Inflammatory macrophage treated with lipopolysaccharide for 4 hours (primary cell): ENCODE results near the gene CHD6.

Experiments used
- DNase-seq: peaks from one replicate; pipeline ENCODE4 v3.0.0-alpha.2; 2020

CHD6 gene

DNA sequence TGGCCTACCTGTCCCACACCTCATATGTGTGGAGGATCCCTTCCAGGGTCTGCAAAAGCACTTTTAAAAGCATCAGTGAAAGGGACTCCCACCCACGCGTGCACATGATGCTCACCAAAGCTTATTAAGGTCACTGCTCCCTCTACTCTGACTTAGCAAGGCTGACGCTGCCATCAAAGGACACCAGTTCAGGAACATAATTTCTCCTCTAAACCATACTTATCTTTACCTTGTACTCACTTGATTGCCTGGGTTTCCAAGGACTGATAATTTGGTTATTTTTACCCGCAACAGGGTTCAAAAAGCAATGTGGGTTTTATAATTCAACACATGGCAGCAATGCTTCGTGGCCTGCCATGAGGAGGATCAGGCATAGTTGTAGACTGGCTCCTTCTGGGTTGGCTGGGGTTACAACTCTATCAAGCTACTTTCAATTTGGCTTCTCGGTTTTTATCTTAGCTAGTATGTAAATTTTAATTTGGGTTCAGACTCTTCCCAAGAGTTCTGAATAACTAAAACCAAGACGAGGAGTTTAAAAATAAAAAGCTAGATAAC, 199.4 kb downstream of the CHD6 start:
- DNase-seq = no peak

DNA sequence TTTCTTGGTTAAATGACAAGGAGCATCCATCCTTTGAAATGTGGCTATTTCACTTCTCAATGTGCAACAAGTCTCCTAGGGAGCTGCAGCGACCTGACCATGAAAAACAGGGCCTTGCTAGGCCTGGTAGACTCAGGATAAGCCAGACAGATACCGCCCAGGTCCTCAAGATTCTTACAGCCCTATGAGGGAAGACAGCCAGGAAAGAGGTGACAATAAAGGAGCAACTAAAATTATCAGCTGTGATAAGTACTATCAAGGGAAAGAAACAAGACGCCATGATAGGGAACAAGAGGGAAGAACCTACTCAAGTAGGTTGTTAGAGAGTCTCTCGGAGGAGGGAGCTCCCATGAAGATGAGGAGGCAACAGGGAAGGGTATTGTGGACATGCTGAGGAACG, 200.1 kb downstream of the CHD6 start:
- no peak for DNase-seq

- DNase-seq = no peak
These were observed 203.0 kb downstream of the CHD6 start for GRCh38 chr20:41415191-41415590.

- no peak for DNase-seq
These were observed 205.0 kb downstream of the CHD6 start for GRCh38 chr20:41413169-41413568.

- no peak for DNase-seq
These were observed 205.7 kb downstream of the CHD6 start for GRCh38 chr20:41412324-41413120.

DNA sequence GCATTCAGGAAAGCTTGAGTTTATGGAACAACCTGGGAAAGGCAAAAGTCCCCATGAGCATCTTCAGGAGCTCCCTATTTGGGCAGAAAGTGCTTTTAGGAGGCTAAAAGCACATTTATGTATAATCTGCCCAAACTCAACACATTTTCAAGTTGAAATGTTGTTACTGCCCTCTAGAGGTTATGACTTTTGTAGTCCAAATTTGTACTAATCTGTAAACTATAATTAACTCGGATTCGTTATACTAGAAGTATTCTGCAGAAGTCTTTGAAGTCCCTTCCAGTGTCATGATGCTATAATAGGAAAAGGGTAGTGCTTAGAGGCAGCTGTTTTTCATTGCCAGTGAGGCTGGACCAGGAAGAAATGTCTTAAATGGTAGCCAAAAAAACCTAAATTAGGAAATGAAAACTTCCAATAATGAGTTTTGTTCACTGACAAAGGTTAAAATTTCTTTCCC, 206.8 kb downstream of the CHD6 start:
- DNase-seq = no peak

GRCh38 chr20:41408986-41409385, 209.2 kb downstream of the CHD6 start:
- DNase-seq = no peak

DNA sequence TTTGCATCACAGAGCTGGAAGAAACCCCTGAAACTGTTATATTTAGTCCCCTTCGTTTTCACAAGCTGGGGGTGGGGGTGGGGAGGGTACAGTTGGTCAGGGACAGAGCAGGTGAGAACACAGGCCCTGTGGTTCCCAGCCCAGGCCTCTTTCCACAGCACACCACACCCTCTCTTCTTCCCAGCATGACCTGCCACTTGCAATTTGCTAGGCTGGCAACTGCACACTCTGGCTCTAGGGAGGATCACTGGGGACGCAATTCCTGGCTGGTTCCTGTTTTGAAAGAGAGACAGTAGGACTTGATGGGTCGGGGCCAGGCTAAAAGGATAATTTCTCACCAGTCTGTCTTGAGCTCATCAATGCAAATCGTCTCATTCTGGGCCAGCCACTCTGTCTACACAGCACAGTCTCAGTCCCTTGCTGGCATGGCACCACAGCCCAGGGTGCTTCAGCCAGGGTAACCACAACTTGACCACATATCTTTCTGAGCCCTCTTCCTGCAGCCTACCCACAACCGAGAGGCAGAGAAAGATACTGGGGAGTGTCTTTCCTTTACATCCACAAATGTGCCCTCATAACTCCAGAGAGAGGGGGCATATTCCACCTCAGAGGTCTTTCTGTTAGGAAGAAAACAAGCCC, 209.9 kb downstream of the CHD6 start:
- no peak for DNase-seq

DNA sequence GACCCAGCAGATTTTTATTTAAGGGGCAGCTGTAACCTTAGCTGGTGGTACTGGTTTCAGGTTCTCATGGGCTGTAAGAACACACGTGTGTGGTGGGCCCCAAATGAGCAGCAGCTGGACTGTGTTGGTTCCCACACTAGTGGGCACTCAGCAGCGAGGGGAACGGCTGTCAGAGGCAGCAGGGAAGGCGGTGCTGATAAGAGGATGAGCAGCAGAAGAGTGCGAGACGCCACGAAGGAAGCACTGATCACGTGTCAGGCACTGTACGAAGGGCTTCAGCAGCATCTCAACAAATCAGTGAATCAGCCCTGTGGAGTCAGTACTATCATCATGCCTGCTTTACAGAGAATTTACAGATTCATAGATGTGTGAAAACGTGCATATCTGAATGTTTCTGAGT, 210.6 kb downstream of the CHD6 start:
- no peak for DNase-seq

DNA sequence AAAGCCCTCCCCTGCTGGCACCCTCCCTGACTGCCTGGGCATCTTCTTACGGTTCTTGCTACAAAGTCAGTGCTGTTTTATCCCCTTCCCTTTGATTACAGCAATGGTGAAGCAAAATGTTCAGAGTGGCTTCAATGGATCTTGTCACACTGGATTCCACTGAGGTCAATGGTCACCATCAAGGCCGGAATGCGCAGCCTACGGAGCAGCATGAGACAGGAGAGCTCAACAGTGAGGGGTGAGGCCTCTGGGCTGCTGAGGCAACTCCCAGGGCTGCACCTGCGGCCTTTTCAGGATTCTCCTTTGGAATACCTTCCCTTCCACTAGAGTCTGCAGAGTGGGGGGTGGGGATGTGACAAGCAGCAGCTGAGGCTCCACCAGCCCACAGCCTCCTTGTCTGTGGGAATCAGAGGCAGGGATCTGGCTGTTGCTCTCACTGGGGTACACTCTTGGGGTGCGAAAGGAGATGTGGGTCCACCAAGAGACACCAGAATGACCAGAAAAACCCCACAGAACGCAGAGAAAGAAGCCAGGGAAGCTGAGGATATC, 211.2 kb downstream of the CHD6 start:
- no peak for DNase-seq

GRCh38 chr20:41406353-41406752, 211.8 kb downstream of the CHD6 start:
- DNase-seq = no peak

GRCh38 chr20:41405436-41405835, 212.7 kb downstream of the CHD6 start:
- DNase-seq = no peak

DNA sequence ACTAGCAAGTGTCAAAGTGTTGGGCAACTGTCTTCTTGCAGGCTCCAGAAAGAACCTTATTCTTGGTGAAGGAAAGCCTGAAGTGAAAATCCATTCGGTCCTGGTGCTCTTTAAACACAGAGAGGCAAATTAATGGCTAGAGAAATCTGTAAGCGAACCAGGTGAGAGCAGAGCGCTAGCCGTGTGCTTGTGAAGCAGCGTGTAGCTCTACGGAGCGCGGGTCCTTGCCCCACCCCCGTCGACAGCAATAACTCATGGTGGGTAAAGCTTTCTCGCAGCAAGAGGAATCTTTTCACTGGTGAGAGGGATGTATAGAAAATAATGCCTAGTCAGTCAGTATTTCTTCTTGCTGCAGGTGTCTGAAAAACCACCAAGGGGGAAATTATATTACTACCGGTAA, 214.6 kb downstream of the CHD6 start:
- DNase-seq = no peak

- DNase-seq = no peak
These were observed 219.8 kb downstream of the CHD6 start for GRCh38 chr20:41398408-41398807.

GRCh38 chr20:41395667-41396664, 222.2 kb downstream of the CHD6 start:
- no peak for DNase-seq

DNA sequence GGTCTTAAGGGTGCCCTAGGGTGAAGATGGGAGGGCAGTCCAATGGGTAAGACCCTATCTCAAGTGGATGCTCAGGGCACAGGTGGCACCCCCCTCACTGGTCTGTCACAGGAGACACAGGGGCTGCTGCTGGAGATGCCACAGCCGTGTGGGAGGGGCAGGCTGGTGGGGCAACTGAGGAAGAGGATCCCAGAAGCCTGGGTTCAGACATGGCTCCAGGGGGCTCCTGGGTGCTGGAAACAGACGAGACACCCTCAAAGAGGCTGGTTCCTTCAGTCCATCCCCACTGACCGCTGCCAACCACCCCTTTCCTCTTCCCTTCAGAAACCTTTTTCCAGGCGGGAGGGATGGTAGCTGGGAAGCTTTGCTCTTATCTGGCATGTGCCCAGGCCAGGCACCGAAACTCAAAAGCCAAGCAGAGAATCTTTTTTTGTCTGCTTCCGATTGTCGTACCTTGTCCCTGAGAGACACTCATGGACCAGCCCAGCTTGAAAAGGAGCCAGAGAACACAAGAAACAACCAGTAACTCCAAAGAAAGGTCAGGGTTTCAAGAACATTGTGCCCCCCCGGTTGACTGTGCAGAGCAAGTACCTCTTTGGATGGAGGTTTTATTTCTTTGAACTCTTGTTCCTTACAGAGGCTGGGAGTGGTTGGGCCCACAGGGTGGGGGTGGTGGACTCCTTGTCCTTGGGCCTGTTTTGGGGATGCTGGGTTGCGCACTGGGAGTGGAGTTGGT, 223.1 kb downstream of the CHD6 start:
- no peak for DNase-seq

DNA sequence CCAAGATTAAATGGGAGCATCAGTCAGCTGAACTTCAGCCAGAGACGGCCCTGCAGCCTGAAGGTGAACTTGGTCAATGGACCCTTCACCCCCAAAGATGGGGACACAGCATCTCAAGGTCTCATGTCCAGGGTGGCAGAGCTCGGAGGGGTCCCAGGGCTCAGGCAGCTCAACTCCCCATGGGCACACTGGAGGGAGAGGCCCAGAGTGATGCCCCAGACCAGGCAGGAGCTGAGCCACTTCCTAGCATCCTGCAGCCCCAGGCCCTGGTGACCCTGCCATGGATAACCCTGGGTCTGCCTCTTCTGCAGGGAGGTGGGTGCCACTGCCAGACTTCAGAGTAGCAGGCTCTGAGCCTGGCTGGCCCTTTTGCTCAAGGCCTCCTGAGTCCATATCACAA, 224.1 kb downstream of the CHD6 start:
- DNase-seq = no peak

DNA sequence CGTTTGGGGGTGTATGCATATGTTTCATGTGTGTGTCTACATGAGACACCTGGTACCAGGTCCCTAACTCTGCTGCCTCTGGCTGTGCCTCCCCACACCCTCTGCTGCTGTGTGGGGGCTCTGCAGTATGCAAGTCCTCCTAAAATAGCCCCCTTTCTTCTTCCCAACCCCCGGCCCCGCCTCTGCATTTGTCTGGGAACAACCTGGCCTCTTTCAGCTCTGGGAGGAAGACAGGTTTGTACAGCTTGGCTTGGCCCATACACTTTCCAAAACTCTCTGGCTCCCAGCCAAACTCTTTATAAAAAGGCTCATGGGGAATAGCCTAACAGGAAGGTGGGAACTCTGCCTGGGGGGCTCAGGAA, 224.5 kb downstream of the CHD6 start:
- no peak for DNase-seq

DNA sequence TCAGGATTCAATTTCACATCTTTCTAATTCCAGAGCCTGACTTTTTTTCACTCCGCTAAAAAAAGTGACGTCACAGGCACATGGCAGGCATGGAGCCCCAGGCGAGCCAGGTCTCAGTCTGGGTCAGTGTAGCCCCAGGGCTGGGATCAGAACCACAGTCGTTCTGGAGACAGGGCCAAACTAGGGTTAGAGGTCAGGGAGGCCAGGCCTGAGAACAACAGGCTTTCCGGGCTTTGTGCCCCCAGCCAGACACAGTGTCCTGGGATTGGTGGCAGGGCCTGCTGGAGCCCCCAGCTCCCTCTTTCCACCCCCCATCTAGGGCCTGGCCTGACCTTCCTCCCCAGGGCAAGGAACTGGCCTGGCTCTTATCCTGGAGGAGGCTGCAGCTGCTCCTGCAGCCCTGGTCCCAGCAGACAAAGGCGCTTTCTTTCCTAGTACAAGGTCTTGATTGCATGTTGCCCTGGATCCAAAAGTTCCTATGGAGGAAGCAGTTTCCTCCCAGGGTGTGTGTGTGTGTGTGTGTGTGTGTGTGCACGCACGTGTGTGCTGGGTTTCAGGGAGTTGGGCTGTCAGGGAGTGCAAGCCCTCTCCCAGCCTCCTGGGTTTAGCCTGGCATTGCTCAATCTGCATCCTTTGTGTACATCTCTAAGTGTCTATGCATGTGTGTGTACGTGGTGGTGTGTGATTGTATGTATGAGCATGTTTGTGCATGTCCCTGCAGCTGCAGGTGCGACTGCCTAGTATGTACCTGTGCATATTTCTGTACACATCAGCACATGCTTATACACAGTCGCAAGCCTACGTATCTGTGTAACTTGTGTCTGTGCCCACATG, 225.1 kb downstream of the CHD6 start:
- DNase-seq = no peak

DNA sequence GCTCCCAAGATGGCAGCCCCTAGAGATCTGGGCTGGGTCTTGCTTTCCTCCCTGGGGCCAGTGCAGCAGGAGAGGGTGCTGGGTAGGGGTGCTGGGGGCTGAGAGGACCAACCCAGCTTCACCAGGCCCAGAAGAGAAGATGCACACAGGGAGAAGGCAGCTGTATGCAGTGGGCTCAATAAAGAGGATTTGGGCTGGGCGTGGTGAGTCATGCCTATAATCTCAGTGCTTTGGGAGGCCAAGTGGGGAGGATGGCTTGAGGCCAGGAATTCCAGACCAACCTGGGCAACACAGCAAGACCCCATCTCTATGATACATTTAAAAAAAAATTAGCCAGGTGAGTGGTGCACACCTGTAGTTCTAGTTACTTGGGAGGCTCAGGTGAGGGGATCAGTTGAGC, 225.9 kb downstream of the CHD6 start:
- no peak for DNase-seq

GRCh38 chr20:41391587-41392001, 226.6 kb downstream of the CHD6 start:
- no peak for DNase-seq
